H9 (cell line): ENCODE measurements around the gene SRCAP. TPM values are rescaled to one million over a fixed set of nuclear protein-coding genes. Genes with fewer than 3 reads are reported as not detected.

Experiments
- DNase-seq: peaks from one replicate; pipeline ENCODE4 v3.0.0-alpha.2; 2017
- H2AFZ ChIP-seq: one replicate; pipeline ENCODE4 v1.6.1; 2013; ENCODE audit warnings: mild to moderate bottlenecking, low read length, control low read depth, moderate library complexity
- H2AK5ac ChIP-seq: 2 replicates; pipeline ENCODE4 v1.6.1; 2013; ENCODE audit warnings: low read length, control low read depth, mixed read lengths; ENCODE audit not compliant: insufficient read length
- H2BK120ac ChIP-seq: one replicate; pipeline ENCODE4 v1.6.1; 2013; ENCODE audit warnings: low read depth, mild to moderate bottlenecking, low read length, control low read depth, inconsistent platforms; ENCODE audit not compliant: poor library complexity, severe bottlenecking
- H2BK12ac ChIP-seq: 2 replicates; pipeline ENCODE4 v1.6.1; 2013; ENCODE audit warnings: low read length, control low read depth, mixed read lengths, low read depth; ENCODE audit not compliant: insufficient read length
- H2BK15ac ChIP-seq: 2 replicates; pipeline ENCODE4 v1.6.1; 2013; ENCODE audit warnings: low read depth, low read length, control low read depth
- H2BK20ac ChIP-seq: one replicate; pipeline ENCODE4 v1.6.1; 2013; ENCODE audit warnings: low read depth, mild to moderate bottlenecking, low read length, control low read depth, inconsistent platforms; ENCODE audit not compliant: poor library complexity, severe bottlenecking
- H2BK5ac ChIP-seq: 2 replicates; pipeline ENCODE4 v1.6.1; 2013; ENCODE audit warnings: low read length, control low read depth, mixed read lengths; ENCODE audit not compliant: insufficient read length
- H3K14ac ChIP-seq: 2 replicates; pipeline ENCODE4 v1.6.1; 2013; ENCODE audit warnings: low read length, control low read depth; ENCODE audit not compliant: insufficient read depth
- H3K18ac ChIP-seq: 2 replicates; pipeline ENCODE4 v1.6.1; 2013; ENCODE audit warnings: low read depth, mild to moderate bottlenecking, mixed read lengths, low read length, control low read depth; ENCODE audit not compliant: insufficient read length
- H3K23ac ChIP-seq: 2 replicates; pipeline ENCODE4 v1.6.1; 2013; ENCODE audit warnings: low read length, control low read depth, mixed read lengths, low read depth; ENCODE audit not compliant: insufficient read length
- H3K23me2 ChIP-seq: 2 replicates; pipeline ENCODE4 v1.6.1; 2013; ENCODE audit warnings: low read depth, mild to moderate bottlenecking, mixed read lengths, low read length, control low read depth; ENCODE audit not compliant: insufficient read length, poor library complexity, severe bottlenecking
- H3K27ac ChIP-seq: 2 replicates; pipeline ENCODE4 v1.5.1; 2013; ENCODE audit warnings: low read length, control low read depth, mixed read lengths, low read depth; ENCODE audit not compliant: insufficient read length
- H3K27me3 ChIP-seq: 2 replicates; pipeline ENCODE4 v1.6.1; 2013; ENCODE audit warnings: low read length, control low read depth, inconsistent platforms; ENCODE audit not compliant: insufficient read depth
- H3K4ac ChIP-seq: 2 replicates; pipeline ENCODE4 v1.6.1; 2013; ENCODE audit warnings: low read depth, mild to moderate bottlenecking, control low read depth, inconsistent platforms, low read length, moderate library complexity
- H3K4me1 ChIP-seq: 2 replicates; pipeline ENCODE4 v1.6.1; 2013; ENCODE audit warnings: low read length, control low read depth, inconsistent platforms; ENCODE audit not compliant: insufficient read depth
- H3K4me2 ChIP-seq: 2 replicates; pipeline ENCODE4 v1.6.1; 2013; ENCODE audit warnings: low read length, control low read depth, mixed read lengths; ENCODE audit not compliant: insufficient read length, insufficient read depth
- H3K56ac ChIP-seq: 2 replicates; pipeline ENCODE4 v1.6.1; 2013; ENCODE audit warnings: low read depth, mild to moderate bottlenecking, mixed read lengths, low read length, control low read depth; ENCODE audit not compliant: insufficient read length
- H3K79me1 ChIP-seq: 2 replicates; pipeline ENCODE4 v1.6.1; 2013; ENCODE audit warnings: low read depth, mild to moderate bottlenecking, moderate library complexity, low read length, control low read depth, inconsistent platforms; ENCODE audit not compliant: insufficient read depth, poor library complexity, severe bottlenecking
- H3K79me2 ChIP-seq: 2 replicates; pipeline ENCODE4 v1.6.1; 2013; ENCODE audit warnings: low read length, control low read depth, inconsistent platforms; ENCODE audit not compliant: insufficient read depth
- H3K9ac ChIP-seq: 2 replicates; pipeline ENCODE4 v1.6.1; 2013; ENCODE audit warnings: low read length, control low read depth, mixed read lengths; ENCODE audit not compliant: insufficient read length; ENCODE audit errors: extremely low read depth
- H3K9me3 ChIP-seq: one replicate; pipeline ENCODE4 v1.6.1; 2013; ENCODE audit warnings: low read depth, low read length, inconsistent platforms; ENCODE audit not compliant: control insufficient read depth
- H3T11ph ChIP-seq: one replicate; pipeline ENCODE4 v1.6.1; 2013; ENCODE audit warnings: mild to moderate bottlenecking, low read length, control low read depth, inconsistent platforms
- H4K20me1 ChIP-seq: one replicate; pipeline ENCODE4 v1.6.1; 2013; ENCODE audit not compliant: control insufficient read depth, insufficient read length, insufficient read depth
- H4K5ac ChIP-seq: 2 replicates; pipeline ENCODE4 v1.6.1; 2013; ENCODE audit warnings: low read depth, mild to moderate bottlenecking, mixed read lengths, low read length, control low read depth; ENCODE audit not compliant: insufficient read length
- H4K8ac ChIP-seq: replicated peaks from 2 replicates; pipeline ENCODE4 v1.6.1; 2013; ENCODE audit warnings: low read length, control low read depth, mixed read lengths, low read depth; ENCODE audit not compliant: insufficient read length
- H4K91ac ChIP-seq: 2 replicates; pipeline ENCODE4 v1.6.1; 2013; ENCODE audit warnings: low read depth, mild to moderate bottlenecking, moderate library complexity, mixed read lengths, low read length, control low read depth; ENCODE audit not compliant: insufficient read length
- H3K27ac Mint-ChIP-seq, 3 experiments: 2 replicates in 2 of 3; 3 replicates in 1 of 3; pipeline ENCODE4 v1.8.0; 2020 to 2021; ENCODE audit warnings: mixed read lengths in 3 of 3, mild to moderate bottlenecking in 1 of 3, moderate library complexity in 1 of 3
- H3K27me3 Mint-ChIP-seq: 2 replicates; pipeline ENCODE4 v1.8.0; 2021; ENCODE audit warnings: low read depth, mild to moderate bottlenecking, moderate library complexity, mixed read lengths
- H3K36me3 Mint-ChIP-seq, 3 experiments: 2 replicates in 2 of 3; 3 replicates in 1 of 3; pipeline ENCODE4 v1.8.0; 2020 to 2021; ENCODE audit warnings: low read depth in 3 of 3, mixed read lengths in 3 of 3; ENCODE audit not compliant: insufficient read depth in 1 of 3
- H3K4me1 Mint-ChIP-seq, 2 experiments: 2 replicates each; pipeline ENCODE4 v1.8.0; 2020; ENCODE audit warnings: mixed read lengths in 2 of 2
- H3K4me3 Mint-ChIP-seq, 2 experiments: 2 replicates in 1 of 2; 3 replicates in 1 of 2; pipeline ENCODE4 v1.8.0; 2020 to 2021; ENCODE audit warnings: mild to moderate bottlenecking in 2 of 2, mixed read lengths in 2 of 2, moderate library complexity in 1 of 2
- H3K9me3 Mint-ChIP-seq, 2 experiments: 2 replicates in 1 of 2; 3 replicates in 1 of 2; pipeline ENCODE4 v1.8.0; 2020; ENCODE audit warnings: mild to moderate bottlenecking in 2 of 2, mixed read lengths in 2 of 2, moderate library complexity in 1 of 2
- CTCF ChIP-seq: fragments of 200-600 bp; sonication (generic); conservative IDR thresholded peaks from 3 replicates; pipeline ENCODE4 v1.8.0; 2021; ENCODE audit warnings: antibody characterized with exemption, mild to moderate bottlenecking
- WGBS: extraction: QIAGEN DNeasy Blood & Tissue Kit; methylation state at CpG from one replicate; pipeline ENCODE4 v1.1.7; 2013; ENCODE audit warnings: missing lambda C conversion rate, low lambda C conversion rate, mixed read lengths; ENCODE audit not compliant: insufficient read length; ENCODE audit errors: extremely low coverage; 5-methylcytosine and 5-hydroxymethylcytosine counted together
- total RNA-seq: library from RNA; stranded (reverse); gene quantifications from 2 replicates; pipeline ENCODE4 v1.2.1, GENCODE V29; 2021

SRCAP gene
- total RNA-seq, 1 experiment from 2014 or later: 63.1 TPM

DNA sequence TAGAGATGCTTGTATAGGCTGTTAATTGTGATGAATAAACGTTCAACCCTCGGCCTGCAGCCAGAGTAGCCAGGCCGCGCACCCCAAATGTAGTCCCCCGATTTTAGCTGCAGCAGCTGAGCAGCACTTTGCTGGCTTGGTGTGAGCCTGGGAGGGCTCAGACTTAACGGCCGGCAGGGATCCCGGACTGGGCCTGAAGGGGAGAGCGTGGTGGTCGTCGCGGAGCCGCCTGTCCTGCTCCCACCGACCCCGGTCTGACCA lies 76.1 kb downstream of the SRCAP start:
- Mint-ChIP-seq H3K9me3 (no peaks in the 10 kb centered on the region), H3K27me3 (peaks cover 3% of the 10 kb centered on the region; the same call in 1 of the 2 replicates), H3K4me3 (peak overlapping the region; percentile 93 to 96), H3K36me3 (peaks cover 23 to 46% (median 32%) of the 10 kb centered on the region in 3 experiments), H3K4me1 (peaks cover 18 to 24% of the 10 kb centered on the region in 2 experiments), H3K27ac (peak overlapping the region in 2 of 3 experiments; percentile 40 to 99; a peak in 1 of 7 replicates)
- no peaks in the 10 kb centered on the region for H3K79me1 ChIP-seq
- H3K4ac ChIP-seq: no peak overlapping the region
- peak overlapping the region; percentile 73 for H3K4me2 ChIP-seq
- H3K23ac ChIP-seq: no peak overlapping the region
- no peaks in the 10 kb centered on the region for H3K79me2 ChIP-seq
- H4K20me1 ChIP-seq: no peaks in the 10 kb centered on the region
- H2BK120ac ChIP-seq: no peak overlapping the region
- no peak overlapping the region for H2BK20ac ChIP-seq
- no peak overlapping the region for H3K9ac ChIP-seq
- H2AFZ ChIP-seq: no peak overlapping the region
- no peak overlapping the region for H3T11ph ChIP-seq
- H4K5ac ChIP-seq: no peak overlapping the region
- H2BK5ac ChIP-seq: no peak overlapping the region
- H3K27me3 ChIP-seq: no peaks in the 10 kb centered on the region
- H3K56ac ChIP-seq: no peak overlapping the region
- no peak overlapping the region for H2BK12ac ChIP-seq
- no peak overlapping the region for H4K8ac ChIP-seq
- peaks cover 4% of the 10 kb centered on the region for H3K23me2 ChIP-seq
- no peak for DNase-seq
- H2AK5ac ChIP-seq: no peak overlapping the region
- H4K91ac ChIP-seq: no peak overlapping the region
- no CpG with 5 or more reads among the region's 15 CpGs for WGBS
- no peak for TF ChIP-seq CTCF
- no peak overlapping the region for H2BK15ac ChIP-seq
- H3K27ac ChIP-seq: no peak overlapping the region
- no peaks in the 10 kb centered on the region for H3K9me3 ChIP-seq
- no peak overlapping the region for H3K14ac ChIP-seq
- H3K18ac ChIP-seq: no peak overlapping the region
- no peaks in the 10 kb centered on the region for H3K4me1 ChIP-seq
